K562 (cell line): Measurements from ENCODE around the gene PRDX6. TPM values are rescaled to one million over a fixed set of nuclear protein-coding genes. Genes with fewer than 3 reads are reported as not detected.

Experiments used
- CREBBP ChIP-seq: IDR thresholded peaks from one replicate; pipeline ENCODE4 v1.6.1; 2012; ENCODE audit warnings: low read depth, mild to moderate bottlenecking, control low read depth, inconsistent platforms, low read length
- DPF2 ChIP-seq: fragments of 450-650 bp; IDR thresholded peaks from 2 replicates; pipeline ENCODE4 v1.6.1; 2016
- FOXK1 ChIP-seq: sonication (generic); formaldehyde crosslinking; IDR thresholded peaks from 2 replicates; pipeline ENCODE4 v1.8.0; 2022; ENCODE audit warnings: missing genetic modification reagents, mild to moderate bottlenecking, borderline replicate concordance
- MXI1 ChIP-seq: IDR thresholded peaks from 2 replicates; pipeline ENCODE4 v1.6.1; 2011; ENCODE audit warnings: low read depth, mild to moderate bottlenecking, improper control_type of control experiment, low read length
- NUFIP1 ChIP-seq: fragments of 450-650 bp; IDR thresholded peaks from 2 replicates; pipeline ENCODE4 v1.6.1; 2018; ENCODE audit not compliant: partially characterized antibody
- TBL1XR1 ChIP-seq, 2 experiments: IDR thresholded peaks; 2 replicates each; pipeline ENCODE4 v1.6.1; 2012; ENCODE audit warnings: improper control_type of control experiment in 2 of 2, low read length in 2 of 2, mild to moderate bottlenecking in 1 of 2
- ZKSCAN8 ChIP-seq: fragments of 200-800 bp; sonication (Bioruptor generic); IDR thresholded peaks from 2 replicates; pipeline ENCODE4 v1.6.1; 2016; ENCODE audit warnings: missing genetic modification characterization, missing compliant biosample characterization
- polyA plus RNA-seq, 8 experiments: library from polyadenylated mRNA; depleted of rRNA in 4 of 8; stranded (reverse) in 5 of 8; unstranded in 3 of 8; fragments of >200 nt; fragmentation: Nextera tagmentation in 2 of 8; fragmentation: Illumina TruSeq in 1 of 8; extraction: Ambion mirVana in 2 of 8; extraction: Trizol in 1 of 8; gene quantifications; 2 replicates each; pipeline versions ENCODE4 v1.2.1 to v1.2.3, GENCODE V29; 2011 to 2014; ENCODE audit warnings: inconsistent platforms in 1 of 8, missing spikeins in 1 of 8
- total RNA-seq, 7 experiments: library from RNA; depleted of rRNA in 6 of 7; stranded (reverse); fragments of >200 nt in 6 of 7; fragmentation: Illumina TruSeq in 2 of 7; extraction: Trizol in 2 of 7; gene quantifications; 2 replicates each; pipeline versions ENCODE4 v1.2.1 to v1.2.3, GENCODE V29; 2011 to 2021; ENCODE audit warnings: low replicate concordance in 1 of 7
- TF ChIP-seq, protein P1 (sequence below): fragments of 250-450 bp; sonication (Bioruptor Pico); IDR thresholded peaks from 2 replicates; pipeline ENCODE4 v1.4.0; 2020
- TF ChIP-seq, protein P2 (sequence below), 2 experiments: fragments of 450-650 bp; formaldehyde crosslinking in 1 of 2; IDR thresholded peaks; 2 replicates each; pipeline versions ENCODE4 v1.4.0 to v1.6.1; 2014 to 2020; ENCODE audit warnings: mild to moderate bottlenecking in 2 of 2, borderline replicate concordance in 1 of 2, low read depth in 1 of 2
- TF ChIP-seq, protein P3 (sequence below): fragments of 450-650 bp; formaldehyde crosslinking; conservative IDR thresholded peaks from 2 replicates; pipeline ENCODE4 v1.4.0; 2022; ENCODE audit warnings: mild to moderate bottlenecking, missing genetic modification characterization

The PRDX6 gene
- total and polyA plus RNA-seq, 9 of the 15 experiments (the other 6 are each of a cell fraction or from before 2014, with no cell fraction given): 277 to 1,082 (median 610) TPM

- peak; percentile 29 for TF ChIP-seq MXI1
- TF ChIP-seq, protein P1, sequence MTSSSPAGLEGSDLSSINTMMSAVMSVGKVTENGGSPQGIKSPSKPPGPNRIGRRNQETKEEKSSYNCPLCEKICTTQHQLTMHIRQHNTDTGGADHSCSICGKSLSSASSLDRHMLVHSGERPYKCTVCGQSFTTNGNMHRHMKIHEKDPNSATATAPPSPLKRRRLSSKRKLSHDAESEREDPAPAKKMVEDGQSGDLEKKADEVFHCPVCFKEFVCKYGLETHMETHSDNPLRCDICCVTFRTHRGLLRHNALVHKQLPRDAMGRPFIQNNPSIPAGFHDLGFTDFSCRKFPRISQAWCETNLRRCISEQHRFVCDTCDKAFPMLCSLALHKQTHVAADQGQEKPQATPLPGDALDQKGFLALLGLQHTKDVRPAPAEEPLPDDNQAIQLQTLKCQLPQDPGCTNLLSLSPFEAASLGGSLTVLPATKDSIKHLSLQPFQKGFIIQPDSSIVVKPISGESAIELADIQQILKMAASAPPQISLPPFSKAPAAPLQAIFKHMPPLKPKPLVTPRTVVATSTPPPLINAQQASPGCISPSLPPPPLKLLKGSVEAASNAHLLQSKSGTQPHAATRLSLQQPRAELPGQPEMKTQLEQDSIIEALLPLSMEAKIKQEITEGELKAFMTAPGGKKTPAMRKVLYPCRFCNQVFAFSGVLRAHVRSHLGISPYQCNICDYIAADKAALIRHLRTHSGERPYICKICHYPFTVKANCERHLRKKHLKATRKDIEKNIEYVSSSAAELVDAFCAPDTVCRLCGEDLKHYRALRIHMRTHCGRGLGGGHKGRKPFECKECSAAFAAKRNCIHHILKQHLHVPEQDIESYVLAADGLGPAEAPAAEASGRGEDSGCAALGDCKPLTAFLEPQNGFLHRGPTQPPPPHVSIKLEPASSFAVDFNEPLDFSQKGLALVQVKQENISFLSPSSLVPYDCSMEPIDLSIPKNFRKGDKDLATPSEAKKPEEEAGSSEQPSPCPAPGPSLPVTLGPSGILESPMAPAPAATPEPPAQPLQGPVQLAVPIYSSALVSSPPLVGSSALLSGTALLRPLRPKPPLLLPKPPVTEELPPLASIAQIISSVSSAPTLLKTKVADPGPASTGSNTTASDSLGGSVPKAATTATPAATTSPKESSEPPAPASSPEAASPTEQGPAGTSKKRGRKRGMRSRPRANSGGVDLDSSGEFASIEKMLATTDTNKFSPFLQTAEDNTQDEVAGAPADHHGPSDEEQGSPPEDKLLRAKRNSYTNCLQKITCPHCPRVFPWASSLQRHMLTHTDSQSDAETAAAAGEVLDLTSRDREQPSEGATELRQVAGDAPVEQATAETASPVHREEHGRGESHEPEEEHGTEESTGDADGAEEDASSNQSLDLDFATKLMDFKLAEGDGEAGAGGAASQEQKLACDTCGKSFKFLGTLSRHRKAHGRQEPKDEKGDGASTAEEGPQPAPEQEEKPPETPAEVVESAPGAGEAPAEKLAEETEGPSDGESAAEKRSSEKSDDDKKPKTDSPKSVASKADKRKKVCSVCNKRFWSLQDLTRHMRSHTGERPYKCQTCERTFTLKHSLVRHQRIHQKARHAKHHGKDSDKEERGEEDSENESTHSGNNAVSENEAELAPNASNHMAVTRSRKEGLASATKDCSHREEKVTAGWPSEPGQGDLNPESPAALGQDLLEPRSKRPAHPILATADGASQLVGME (CRISPR knock-in tag): no peak
- TF ChIP-seq ZKSCAN8 (CRISPR knock-in tag): peak; percentile 61; the same call in 1 of the 2 replicates
- TF ChIP-seq TBL1XR1 (IDR thresholded peaks at IDR 0.05; ENCODE audit: low read length in 2 of 2): peak; percentile 4 to 76; a peak in 2 of 4 replicates
- TF ChIP-seq DPF2: peak; percentile 86
- peak; percentile 62 for TF ChIP-seq NUFIP1
- TF ChIP-seq, protein P2, sequence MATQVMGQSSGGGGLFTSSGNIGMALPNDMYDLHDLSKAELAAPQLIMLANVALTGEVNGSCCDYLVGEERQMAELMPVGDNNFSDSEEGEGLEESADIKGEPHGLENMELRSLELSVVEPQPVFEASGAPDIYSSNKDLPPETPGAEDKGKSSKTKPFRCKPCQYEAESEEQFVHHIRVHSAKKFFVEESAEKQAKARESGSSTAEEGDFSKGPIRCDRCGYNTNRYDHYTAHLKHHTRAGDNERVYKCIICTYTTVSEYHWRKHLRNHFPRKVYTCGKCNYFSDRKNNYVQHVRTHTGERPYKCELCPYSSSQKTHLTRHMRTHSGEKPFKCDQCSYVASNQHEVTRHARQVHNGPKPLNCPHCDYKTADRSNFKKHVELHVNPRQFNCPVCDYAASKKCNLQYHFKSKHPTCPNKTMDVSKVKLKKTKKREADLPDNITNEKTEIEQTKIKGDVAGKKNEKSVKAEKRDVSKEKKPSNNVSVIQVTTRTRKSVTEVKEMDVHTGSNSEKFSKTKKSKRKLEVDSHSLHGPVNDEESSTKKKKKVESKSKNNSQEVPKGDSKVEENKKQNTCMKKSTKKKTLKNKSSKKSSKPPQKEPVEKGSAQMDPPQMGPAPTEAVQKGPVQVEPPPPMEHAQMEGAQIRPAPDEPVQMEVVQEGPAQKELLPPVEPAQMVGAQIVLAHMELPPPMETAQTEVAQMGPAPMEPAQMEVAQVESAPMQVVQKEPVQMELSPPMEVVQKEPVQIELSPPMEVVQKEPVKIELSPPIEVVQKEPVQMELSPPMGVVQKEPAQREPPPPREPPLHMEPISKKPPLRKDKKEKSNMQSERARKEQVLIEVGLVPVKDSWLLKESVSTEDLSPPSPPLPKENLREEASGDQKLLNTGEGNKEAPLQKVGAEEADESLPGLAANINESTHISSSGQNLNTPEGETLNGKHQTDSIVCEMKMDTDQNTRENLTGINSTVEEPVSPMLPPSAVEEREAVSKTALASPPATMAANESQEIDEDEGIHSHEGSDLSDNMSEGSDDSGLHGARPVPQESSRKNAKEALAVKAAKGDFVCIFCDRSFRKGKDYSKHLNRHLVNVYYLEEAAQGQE (IDR thresholded peaks at IDR 0.05; ENCODE audit: borderline replicate concordance): peak; percentile 46
- TF ChIP-seq, protein P2 (CRISPR knock-in tag; IDR thresholded peaks at IDR 0.05; ENCODE audit: low read depth): no peak
- TF ChIP-seq, protein P3, sequence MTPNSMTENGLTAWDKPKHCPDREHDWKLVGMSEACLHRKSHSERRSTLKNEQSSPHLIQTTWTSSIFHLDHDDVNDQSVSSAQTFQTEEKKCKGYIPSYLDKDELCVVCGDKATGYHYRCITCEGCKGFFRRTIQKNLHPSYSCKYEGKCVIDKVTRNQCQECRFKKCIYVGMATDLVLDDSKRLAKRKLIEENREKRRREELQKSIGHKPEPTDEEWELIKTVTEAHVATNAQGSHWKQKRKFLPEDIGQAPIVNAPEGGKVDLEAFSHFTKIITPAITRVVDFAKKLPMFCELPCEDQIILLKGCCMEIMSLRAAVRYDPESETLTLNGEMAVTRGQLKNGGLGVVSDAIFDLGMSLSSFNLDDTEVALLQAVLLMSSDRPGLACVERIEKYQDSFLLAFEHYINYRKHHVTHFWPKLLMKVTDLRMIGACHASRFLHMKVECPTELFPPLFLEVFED (CRISPR knock-in tag): no peak
- no peak for TF ChIP-seq FOXK1
- no peak for TF ChIP-seq CREBBP
These were observed 47.4 kb upstream of the PRDX6 start (continued) for GRCh38 chr1:173429471-173430402.
